Fibroblast of lung (primary cell): ENCODE results near the gene ARVCF. TPM values are rescaled to one million over a fixed set of nuclear protein-coding genes. Genes with fewer than 3 reads are reported as not detected.

Source experiments
- DNase-seq, 2 donors: peaks; one replicate each; pipeline versions ENCODE4 v3.0.0 to v3.0.0-alpha.2; 2010; ENCODE audit warnings: low read depth in 2 of 2
- H2AFZ ChIP-seq: 2 replicates; pipeline ENCODE4 v1.5.1; 2012; ENCODE audit warnings: low read length, control low read depth, inconsistent platforms
- H3K27ac ChIP-seq: 2 replicates; pipeline ENCODE4 v1.5.1; 2011; ENCODE audit warnings: low read length, control low read depth; ENCODE audit not compliant: insufficient read depth
- H3K27me3 ChIP-seq: 2 replicates; pipeline ENCODE4 v1.5.1; 2011; ENCODE audit warnings: mild to moderate bottlenecking, low read length; ENCODE audit not compliant: control insufficient read depth, insufficient read depth
- H3K36me3 ChIP-seq: 2 replicates; pipeline ENCODE4 v1.5.1; 2011; ENCODE audit warnings: low read length; ENCODE audit not compliant: control insufficient read depth, insufficient read depth
- H3K4me1 ChIP-seq: 2 replicates; pipeline ENCODE4 v1.5.1; 2011; ENCODE audit warnings: low read length; ENCODE audit not compliant: control insufficient read depth, insufficient read depth; ENCODE audit errors: extremely low read depth
- H3K4me2 ChIP-seq: 2 replicates; pipeline ENCODE4 v1.5.1; 2011; ENCODE audit warnings: low read length, control low read depth; ENCODE audit not compliant: insufficient read depth; ENCODE audit errors: extremely low read depth
- H3K4me3 ChIP-seq, 4 experiments: fragments of 200-600 bp in 1 of 4; sonication (generic) in 1 of 4; replicated peaks in 1 of 4; 2 replicates each; pipeline ENCODE4 v1.5.1; 2011 to 2016; ENCODE audit warnings: low read length in 4 of 4, low read depth in 3 of 4, mild to moderate bottlenecking in 3 of 4, control low read depth in 2 of 4, inconsistent platforms in 1 of 4, mixed read lengths in 1 of 4; ENCODE audit not compliant: insufficient read depth in 1 of 4; ENCODE audit errors: control extremely low read depth in 1 of 4
- H3K79me2 ChIP-seq: 2 replicates; pipeline ENCODE4 v1.5.1; 2012; ENCODE audit warnings: mild to moderate bottlenecking, low read length, inconsistent platforms; ENCODE audit not compliant: control insufficient read depth, insufficient read depth
- H3K9ac ChIP-seq: 2 replicates; pipeline ENCODE4 v1.5.1; 2011; ENCODE audit warnings: mild to moderate bottlenecking, low read length, control low read depth; ENCODE audit not compliant: insufficient read depth
- H3K9me3 ChIP-seq: 2 replicates; pipeline ENCODE4 v1.5.1; 2012; ENCODE audit warnings: low read depth, low read length; ENCODE audit not compliant: control insufficient read depth, insufficient read depth
- H4K20me1 ChIP-seq: 2 replicates; pipeline ENCODE4 v1.5.1; 2011; ENCODE audit warnings: low read length; ENCODE audit not compliant: control insufficient read depth, insufficient read depth; ENCODE audit errors: extremely low read depth
- EZH2 ChIP-seq: IDR thresholded peaks from 2 replicates; pipeline ENCODE4 v1.5.1; 2012; ENCODE audit warnings: low read length, control low read depth, mild to moderate bottlenecking; ENCODE audit errors: missing control alignments
- polyA plus RNA-seq, 2 donors: library from polyadenylated mRNA; depleted of rRNA in 1 of 2; stranded (reverse) in 1 of 2; unstranded in 1 of 2; fragments of >200 nt; gene quantifications; 2 replicates each; pipeline ENCODE4 v1.2.1, GENCODE V29; 2011 to 2012; ENCODE audit warnings: missing spikeins in 1 of 2
- total RNA-seq: library from RNA; depleted of rRNA; stranded (reverse); fragments of >200 nt; gene quantifications from 2 replicates; pipeline ENCODE4 v1.2.1, GENCODE V29; 2014
- TF ChIP-seq, protein P1 (sequence below), 2 donors: IDR thresholded peaks in 1 of 2; conservative IDR thresholded peaks in 1 of 2; 1 replicate in 1 of 2; 2 replicates in 1 of 2; pipeline ENCODE4 v1.5.1; 2011 to 2012; ENCODE audit warnings: low read length in 2 of 2, control low read depth in 1 of 2, inconsistent platforms in 1 of 2, low read depth in 1 of 2, mild to moderate bottlenecking in 1 of 2

Gene ARVCF
- total and polyA plus RNA-seq, 2 donors (not counting 1 experiment from before 2014, with no cell fraction given): 2.0 to 15.7 TPM

DNA sequence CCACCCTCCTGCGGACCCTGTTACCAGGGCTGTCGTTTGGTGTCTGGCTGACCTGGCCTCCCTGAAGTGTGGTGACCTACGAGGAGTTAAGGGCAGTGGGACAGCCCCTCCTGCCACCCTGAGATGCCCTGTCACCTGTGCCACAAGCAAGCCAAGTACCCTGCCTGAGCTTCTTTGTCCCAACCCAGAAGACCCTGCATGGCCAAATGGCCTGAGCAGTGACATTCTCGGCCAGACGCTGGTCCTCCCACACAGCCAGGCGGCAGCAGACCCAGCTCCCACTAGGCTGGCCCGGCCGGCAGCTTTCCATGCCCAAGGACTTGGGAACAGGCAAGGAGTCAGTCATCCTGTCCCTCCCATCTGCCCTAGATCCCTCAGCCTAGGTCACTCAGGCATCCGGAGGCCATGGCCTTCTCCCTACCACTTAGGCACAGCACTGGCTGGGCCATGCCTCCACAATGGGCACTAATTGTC is 7.6 kb downstream of the ARVCF start:
- Histone ChIP-seq H3K9me3 (no peaks in the 10 kb centered on the region), H3K4me3 (no peak overlapping the region), H3K4me1 (no peaks in the 10 kb centered on the region), H3K36me3 (no peaks in the 10 kb centered on the region), H2AFZ (no peak overlapping the region), H3K27me3 (no peaks in the 10 kb centered on the region), H3K4me2 (no peak overlapping the region), H3K9ac (no peak overlapping the region), H3K79me2 (no peaks in the 10 kb centered on the region), H3K27ac (no peak overlapping the region), H4K20me1 (no peaks in the 10 kb centered on the region)
- TF ChIP-seq, protein P1, sequence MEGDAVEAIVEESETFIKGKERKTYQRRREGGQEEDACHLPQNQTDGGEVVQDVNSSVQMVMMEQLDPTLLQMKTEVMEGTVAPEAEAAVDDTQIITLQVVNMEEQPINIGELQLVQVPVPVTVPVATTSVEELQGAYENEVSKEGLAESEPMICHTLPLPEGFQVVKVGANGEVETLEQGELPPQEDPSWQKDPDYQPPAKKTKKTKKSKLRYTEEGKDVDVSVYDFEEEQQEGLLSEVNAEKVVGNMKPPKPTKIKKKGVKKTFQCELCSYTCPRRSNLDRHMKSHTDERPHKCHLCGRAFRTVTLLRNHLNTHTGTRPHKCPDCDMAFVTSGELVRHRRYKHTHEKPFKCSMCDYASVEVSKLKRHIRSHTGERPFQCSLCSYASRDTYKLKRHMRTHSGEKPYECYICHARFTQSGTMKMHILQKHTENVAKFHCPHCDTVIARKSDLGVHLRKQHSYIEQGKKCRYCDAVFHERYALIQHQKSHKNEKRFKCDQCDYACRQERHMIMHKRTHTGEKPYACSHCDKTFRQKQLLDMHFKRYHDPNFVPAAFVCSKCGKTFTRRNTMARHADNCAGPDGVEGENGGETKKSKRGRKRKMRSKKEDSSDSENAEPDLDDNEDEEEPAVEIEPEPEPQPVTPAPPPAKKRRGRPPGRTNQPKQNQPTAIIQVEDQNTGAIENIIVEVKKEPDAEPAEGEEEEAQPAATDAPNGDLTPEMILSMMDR (conservative IDR thresholded peaks at IDR 0.05 in 1 of 2, IDR thresholded peaks at IDR 0.05 in 1 of 2; ENCODE audit: low read depth in 1 of 2, low read length in 2 of 2): no peak
- TF ChIP-seq EZH2: no peak
- no peak for DNase-seq

DNA sequence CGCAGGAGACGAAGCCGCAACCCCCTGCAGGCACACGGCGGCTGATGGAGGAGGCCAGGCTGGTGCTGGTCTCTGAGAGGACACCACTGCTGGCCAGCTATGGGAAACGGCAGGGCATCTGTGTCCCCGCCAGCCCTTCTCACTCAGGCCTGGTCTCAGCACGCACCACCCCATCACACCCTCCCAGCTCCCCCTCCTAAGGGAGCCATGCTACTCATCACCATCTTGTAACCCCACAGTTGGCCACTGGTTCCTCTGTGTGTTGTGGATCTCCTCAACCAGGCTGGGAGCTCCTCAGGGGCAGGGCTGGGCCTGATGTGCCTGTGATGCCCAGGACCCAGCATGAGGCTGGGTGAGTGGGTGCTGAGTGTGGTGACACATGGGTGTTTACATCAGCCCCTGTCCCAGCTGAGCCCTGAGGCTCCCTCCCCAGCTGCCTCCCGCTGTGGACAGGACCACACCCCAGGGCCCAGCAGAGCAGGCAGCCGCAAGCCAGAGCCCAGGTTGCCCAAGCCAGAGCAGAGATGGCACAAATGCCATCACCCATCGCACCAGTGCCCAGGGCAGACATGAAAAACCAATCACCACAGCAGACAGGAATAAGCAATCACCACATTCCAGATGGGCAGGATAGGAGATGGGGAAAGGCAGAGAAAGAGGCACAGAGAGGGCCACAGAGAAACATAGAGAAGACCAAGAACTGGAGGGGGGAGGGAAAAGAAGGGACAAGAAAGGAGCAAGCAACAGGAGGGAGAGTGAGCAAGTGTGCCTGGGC is 8.2 kb downstream of the ARVCF start:
- no peaks in the 10 kb centered on the region for H4K20me1 ChIP-seq
- H3K36me3 ChIP-seq: no peaks in the 10 kb centered on the region
- no peaks in the 10 kb centered on the region for H3K9me3 ChIP-seq
- no peak overlapping the region for H3K27ac ChIP-seq
- DNase-seq: no peak
- H3K79me2 ChIP-seq: no peaks in the 10 kb centered on the region
- H3K4me2 ChIP-seq: no peak overlapping the region
- no peak for TF ChIP-seq EZH2
- TF ChIP-seq, protein P1 (conservative IDR thresholded peaks at IDR 0.05 in 1 of 2, IDR thresholded peaks at IDR 0.05 in 1 of 2; ENCODE audit: low read depth in 1 of 2, low read length in 2 of 2): no peak
- H3K4me1 ChIP-seq: no peaks in the 10 kb centered on the region
- H2AFZ ChIP-seq: no peak overlapping the region
- H3K9ac ChIP-seq: no peak overlapping the region
- H3K4me3 ChIP-seq: no peak overlapping the region
- no peaks in the 10 kb centered on the region for H3K27me3 ChIP-seq

DNA sequence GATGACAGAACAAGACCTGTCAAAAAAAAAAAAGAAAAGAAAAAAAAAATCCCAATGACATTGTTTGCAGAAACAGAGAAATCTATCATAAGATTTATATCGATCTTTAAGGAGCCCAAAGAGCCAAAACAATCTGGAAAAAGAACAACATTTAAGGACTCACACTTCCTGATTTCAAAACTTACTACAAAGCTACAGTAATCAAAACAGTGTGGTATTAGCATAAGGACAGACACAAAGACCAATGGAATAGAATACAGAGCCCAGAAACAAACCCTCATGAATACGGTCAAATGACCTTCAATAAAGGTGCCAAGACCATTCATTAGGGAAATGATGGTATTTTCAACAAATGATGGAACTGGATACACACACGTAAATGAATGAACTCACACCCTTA is 12.2 kb downstream of the ARVCF start:
- no peak for TF ChIP-seq EZH2
- TF ChIP-seq, protein P1 (conservative IDR thresholded peaks at IDR 0.05 in 1 of 2, IDR thresholded peaks at IDR 0.05 in 1 of 2; ENCODE audit: low read depth in 1 of 2, low read length in 2 of 2): no peak
- no peaks in the 10 kb centered on the region for H3K36me3 ChIP-seq
- H2AFZ ChIP-seq: no peak overlapping the region
- no peak overlapping the region for H3K27ac ChIP-seq
- no peak overlapping the region for H3K9ac ChIP-seq
- no peaks in the 10 kb centered on the region for H3K27me3 ChIP-seq
- H4K20me1 ChIP-seq: no peaks in the 10 kb centered on the region
- no peaks in the 10 kb centered on the region for H3K9me3 ChIP-seq
- H3K79me2 ChIP-seq: no peaks in the 10 kb centered on the region
- no peaks in the 10 kb centered on the region for H3K4me1 ChIP-seq
- no peak for DNase-seq
- H3K4me2 ChIP-seq: no peak overlapping the region
- no peak overlapping the region for H3K4me3 ChIP-seq
